Neural progenitor cell (in vitro differentiated cells): ENCODE measurements around the gene MPPED1. TPM values are rescaled to one million over a fixed set of nuclear protein-coding genes. Genes with fewer than 3 reads are reported as not detected.

Source experiments
- DNase-seq: peaks from one replicate; pipeline ENCODE4 v3.0.0-alpha.2; 2016; ENCODE audit warnings: low spot score
- H2AFZ ChIP-seq: fragments of 200-600 bp; sonication (generic); replicated peaks from 2 replicates; pipeline ENCODE4 v1.6.1; 2016; ENCODE audit warnings: antibody characterized with exemption
- H3F3A ChIP-seq: fragments of 200-600 bp; sonication (generic); 2 replicates; pipeline ENCODE4 v1.6.1; 2016; ENCODE audit warnings: antibody characterized with exemption, low read depth
- H3K27ac ChIP-seq: fragments of 200-600 bp; sonication (generic); 2 replicates; pipeline ENCODE4 v1.5.1; 2016; ENCODE audit warnings: mild to moderate bottlenecking
- H3K27me3 ChIP-seq: fragments of 200-600 bp; sonication (generic); 2 replicates; pipeline ENCODE4 v1.6.1; 2016; ENCODE audit warnings: mild to moderate bottlenecking, moderate library complexity
- H3K36me3 ChIP-seq: fragments of 200-600 bp; sonication (generic); 2 replicates; pipeline ENCODE4 v1.5.1; 2016
- H3K4me1 ChIP-seq: fragments of 200-600 bp; sonication (generic); 2 replicates; pipeline ENCODE4 v1.6.1; 2016; ENCODE audit warnings: mixed run types
- H3K4me2 ChIP-seq: fragments of 200-600 bp; sonication (generic); 2 replicates; pipeline ENCODE4 v1.6.1; 2016
- H3K4me3 ChIP-seq: fragments of 200-600 bp; sonication (generic); 2 replicates; pipeline ENCODE4 v1.5.1; 2016
- H3K79me2 ChIP-seq: fragments of 200-600 bp; sonication (generic); 2 replicates; pipeline ENCODE4 v1.6.1; 2016; ENCODE audit warnings: low read depth
- H3K9ac ChIP-seq: fragments of 200-600 bp; sonication (generic); 2 replicates; pipeline ENCODE4 v1.6.1; 2016
- H3K9me3 ChIP-seq: fragments of 200-600 bp; sonication (generic); 2 replicates; pipeline ENCODE4 v1.5.1; 2016; ENCODE audit warnings: low read depth
- H4K20me1 ChIP-seq: fragments of 200-600 bp; sonication (generic); 2 replicates; pipeline ENCODE4 v1.6.1; 2016; ENCODE audit warnings: low read depth
- H3K27ac Mint-ChIP-seq: 3 replicates; pipeline ENCODE4 v1.8.0; 2021; ENCODE audit warnings: mixed read lengths
- H3K27me3 Mint-ChIP-seq: 2 replicates; pipeline ENCODE4 v1.8.0; 2022; ENCODE audit warnings: low read depth, mild to moderate bottlenecking, inconsistent platforms, moderate library complexity, mixed read lengths; ENCODE audit not compliant: insufficient read depth
- H3K36me3 Mint-ChIP-seq: 3 replicates; pipeline ENCODE4 v1.8.0; 2021; ENCODE audit warnings: mixed read lengths
- H3K4me1 Mint-ChIP-seq: 3 replicates; pipeline ENCODE4 v1.8.0; 2021; ENCODE audit warnings: mixed read lengths
- H3K4me3 Mint-ChIP-seq: 3 replicates; pipeline ENCODE4 v1.8.0; 2021; ENCODE audit warnings: mild to moderate bottlenecking, moderate library complexity, mixed read lengths
- H3K9me3 Mint-ChIP-seq: 3 replicates; pipeline ENCODE4 v1.8.0; 2020; ENCODE audit warnings: mixed read lengths
- CTCF ChIP-seq: fragments of 200-600 bp; sonication (generic); IDR thresholded peaks from 2 replicates; pipeline ENCODE4 v1.5.1; 2017; ENCODE audit warnings: antibody characterized with exemption, mild to moderate bottlenecking
- EZH2 ChIP-seq: fragments of 200-600 bp; sonication (generic); IDR thresholded peaks from 2 replicates; pipeline ENCODE4 v1.6.1; 2017; ENCODE audit warnings: antibody characterized with exemption, mild to moderate bottlenecking, moderate library complexity
- EZH2phosphoT487 ChIP-seq: fragments of 200-600 bp; sonication (generic); IDR thresholded peaks from 2 replicates; pipeline ENCODE4 v1.6.1; 2017; ENCODE audit warnings: antibody characterized with exemption
- total RNA-seq: library from RNA; depleted of rRNA; stranded (reverse); fragments of >200 nt; gene quantifications from 2 replicates; pipeline ENCODE4 v1.2.3, GENCODE V29; 2015; ENCODE audit warnings: low replicate concordance

The MPPED1 gene
- total RNA-seq, 1 donor from 2014 or later = 2.0 TPM

GRCh38 chr22:43406186-43406790, 5.5 kb upstream of the MPPED1 start:
- TF ChIP-seq CTCF (no peak), EZH2 (no peak), EZH2phosphoT487 (no peak)
- peaks cover 30% of the 10 kb centered on the region for H3K27me3 Mint-ChIP-seq

GRCh38 chr22:43407591-43407990, 4.2 kb upstream of the MPPED1 start:
- H2AFZ ChIP-seq = no peak overlapping the region
- TF ChIP-seq CTCF (no peak), EZH2 (no peak), EZH2phosphoT487 (no peak)
- H3K79me2 ChIP-seq = no peaks in the 10 kb centered on the region
- no peaks in the 10 kb centered on the region for H4K20me1 ChIP-seq
- H3K4me1 ChIP-seq = peaks cover 7% of the 10 kb centered on the region
- no peak overlapping the region for H3K9ac ChIP-seq
- no peaks in the 10 kb centered on the region for H3K36me3 ChIP-seq
- no peak overlapping the region for H3K4me3 Mint-ChIP-seq
- H3K4me1 Mint-ChIP-seq = peaks cover 3% of the 10 kb centered on the region
- peaks cover 44% of the 10 kb centered on the region for H3K27me3 ChIP-seq
- no peak overlapping the region for H3K27ac ChIP-seq
- no peaks in the 10 kb centered on the region for H3K9me3 ChIP-seq
- H3K4me2 ChIP-seq = no peak overlapping the region
- H3F3A ChIP-seq = peaks cover 9% of the 10 kb centered on the region
- no peak overlapping the region for H3K4me3 ChIP-seq
- no peak overlapping the region for H3K27ac Mint-ChIP-seq
- H3K9me3 Mint-ChIP-seq = no peaks in the 10 kb centered on the region
- no peaks in the 10 kb centered on the region for H3K36me3 Mint-ChIP-seq
- peaks cover 32% of the 10 kb centered on the region for H3K27me3 Mint-ChIP-seq
- DNase-seq = no peak

More at GRCh38 chr22:43406186-43406790, 5.5 kb upstream of the MPPED1 start:
- H3K9me3 ChIP-seq = no peaks in the 10 kb centered on the region
- H3K4me3 ChIP-seq = no peak overlapping the region
- peaks cover 3% of the 10 kb centered on the region for H3K4me1 ChIP-seq
- Mint-ChIP-seq H3K4me3 (no peak overlapping the region), H3K4me1 (no peaks in the 10 kb centered on the region), H3K9me3 (peaks cover 3% of the 10 kb centered on the region), H3K36me3 (no peaks in the 10 kb centered on the region), H3K27ac (no peak overlapping the region)
- H3K9ac ChIP-seq = no peak overlapping the region
- H3K36me3 ChIP-seq = no peaks in the 10 kb centered on the region
- H2AFZ ChIP-seq = no peak overlapping the region
- peaks cover 32% of the 10 kb centered on the region for H3K27me3 ChIP-seq
- H3F3A ChIP-seq = peaks cover 7% of the 10 kb centered on the region
- DNase-seq = no peak
- no peak overlapping the region for H3K4me2 ChIP-seq
- H4K20me1 ChIP-seq = no peaks in the 10 kb centered on the region
- no peaks in the 10 kb centered on the region for H3K79me2 ChIP-seq
- no peak overlapping the region for H3K27ac ChIP-seq

GRCh38 chr22:43408009-43408408, 3.8 kb upstream of the MPPED1 start:
- no peaks in the 10 kb centered on the region for H3K9me3 Mint-ChIP-seq
- Histone ChIP-seq H3K79me2 (no peaks in the 10 kb centered on the region), H3K27me3 (peaks cover 48% of the 10 kb centered on the region), H3K36me3 (no peaks in the 10 kb centered on the region), H3F3A (peaks cover 14% of the 10 kb centered on the region), H3K4me1 (peaks cover 11% of the 10 kb centered on the region), H3K9ac (no peak overlapping the region), H3K4me2 (no peak overlapping the region), H4K20me1 (no peaks in the 10 kb centered on the region), H3K9me3 (no peaks in the 10 kb centered on the region), H3K27ac (no peak overlapping the region), H2AFZ (no peak overlapping the region), H3K4me3 (no peak overlapping the region)
- H3K27ac Mint-ChIP-seq = no peak overlapping the region
- DNase-seq = no peak
- no peaks in the 10 kb centered on the region for H3K36me3 Mint-ChIP-seq
- peaks cover 35% of the 10 kb centered on the region for H3K27me3 Mint-ChIP-seq
- TF ChIP-seq EZH2phosphoT487 (no peak), EZH2 (no peak), CTCF (no peak)
- no peak overlapping the region for H3K4me3 Mint-ChIP-seq
- peaks cover 7% of the 10 kb centered on the region for H3K4me1 Mint-ChIP-seq
